ENCODE results near the gene ROR1. TPM values are rescaled to one million over a fixed set of nuclear protein-coding genes. Genes with fewer than 3 reads are reported as not detected.

The ROR1 gene
- total and polyA plus RNA-seq, 7 experiments from 2014 or later = 0.07 to 0.22 (median 0.16) TPM; not detected in 4

DNA sequence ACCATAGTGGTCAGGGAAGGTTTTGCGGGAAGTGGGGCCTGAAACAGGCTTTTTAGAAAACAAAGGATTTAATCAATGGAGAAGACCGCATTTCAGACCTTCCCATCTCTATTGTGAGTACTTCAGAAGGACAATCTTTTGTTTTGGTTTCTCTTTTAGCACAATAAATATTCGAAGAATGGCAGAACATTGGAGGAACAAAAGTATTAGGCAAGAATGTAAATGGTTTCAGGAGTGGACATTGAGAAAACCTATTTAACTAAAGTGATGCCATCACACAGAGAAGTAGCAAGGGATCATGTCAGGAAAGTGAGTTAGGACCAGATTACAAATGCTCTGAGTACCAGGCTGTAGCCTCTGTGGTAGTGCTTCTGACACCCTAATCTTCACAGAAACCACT, 402.8 kb downstream of the ROR1 start:
- H3K27me3 ChIP-seq (ENCODE audit: control insufficient read depth in 2 of 2, insufficient read depth in 2 of 2, low read length in 2 of 2) = no peaks in the 10 kb centered on the region
- H3K4me3 ChIP-seq (ENCODE audit: low read length) = no peak overlapping the region
- DNase-seq (no peak), ATAC-seq (no peak)
- no peaks in the 10 kb centered on the region for H3K36me3 ChIP-seq (ENCODE audit: control insufficient read depth in 2 of 3, insufficient read depth in 3 of 3, low read length in 3 of 3)
- Mint-ChIP-seq H3K9me3 (no peaks in the 10 kb centered on the region), H3K27me3 (peaks cover 6 to 25% (median 11%) of the 10 kb centered on the region in 5 donors), H3K36me3 (no peaks in the 10 kb centered on the region), H3K27ac (no peak overlapping the region), H3K4me1 (peaks cover 0 to 5% (median 0%) of the 10 kb centered on the region in 7 donors), H3K4me3 (no peak overlapping the region)
- intact Hi-C loops (cut with micrococcal nuclease) = no loop called here
- H3K4me1 ChIP-seq (ENCODE audit: control insufficient read depth in 2 of 2, insufficient read depth in 2 of 2, low read length in 2 of 2) = no peaks in the 10 kb centered on the region
- POLR2A ChIA-PET = no interaction called here
- H3K27ac ChIP-seq (ENCODE audit: low read depth, low read length) = no peak overlapping the region
- CTCF ChIA-PET = no interaction called here
- no peaks in the 10 kb centered on the region for H3K9me3 ChIP-seq (ENCODE audit: control insufficient read depth in 2 of 3, low read length in 3 of 3)

DNA sequence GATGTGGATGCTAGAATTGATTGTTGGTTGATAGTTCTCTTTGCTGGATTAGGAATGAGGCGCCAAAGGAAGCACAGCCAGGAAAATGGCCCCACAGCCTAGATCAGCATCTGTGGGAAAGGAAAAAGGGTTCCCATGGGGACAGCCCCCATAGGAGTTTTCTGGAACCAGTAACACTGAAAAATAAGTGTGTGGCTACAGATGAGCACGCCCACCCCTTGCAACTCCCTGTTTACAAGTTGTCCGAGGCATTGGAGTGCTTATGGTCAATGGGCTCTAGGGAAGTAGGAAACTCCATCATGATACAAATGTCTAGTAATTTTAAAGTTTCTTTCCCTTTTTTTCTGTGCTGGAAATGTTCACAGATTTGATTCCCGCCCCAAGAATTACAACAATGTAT, 405.8 kb downstream of the ROR1 start:
- Histone ChIP-seq H3K4me1 (ENCODE audit: control insufficient read depth in 2 of 2, insufficient read depth in 2 of 2, low read length in 2 of 2) (peaks cover 0 to 5% of the 10 kb centered on the region in 2 donors), H3K27ac (ENCODE audit: low read depth, low read length) (no peak overlapping the region), H3K36me3 (ENCODE audit: control insufficient read depth in 2 of 3, insufficient read depth in 3 of 3, low read length in 3 of 3) (no peaks in the 10 kb centered on the region), H3K9me3 (ENCODE audit: control insufficient read depth in 2 of 3, low read length in 3 of 3) (no peaks in the 10 kb centered on the region), H3K27me3 (ENCODE audit: control insufficient read depth in 2 of 2, insufficient read depth in 2 of 2, low read length in 2 of 2) (no peaks in the 10 kb centered on the region), H3K4me3 (ENCODE audit: low read length) (no peak overlapping the region)
- Mint-ChIP-seq H3K4me1 (peaks cover 0 to 11% (median 8%) of the 10 kb centered on the region in 7 donors), H3K36me3 (no peaks in the 10 kb centered on the region), H3K27me3 (peaks cover 7 to 17% (median 11%) of the 10 kb centered on the region in 5 donors), H3K27ac (no peak overlapping the region), H3K9me3 (no peaks in the 10 kb centered on the region), H3K4me3 (no peak overlapping the region)
- ChIA-PET CTCF (no interaction called here), POLR2A (no interaction called here)
- intact Hi-C loops (cut with micrococcal nuclease) = no loop called here
- DNase-seq (no peak), ATAC-seq (no peak)

DNA sequence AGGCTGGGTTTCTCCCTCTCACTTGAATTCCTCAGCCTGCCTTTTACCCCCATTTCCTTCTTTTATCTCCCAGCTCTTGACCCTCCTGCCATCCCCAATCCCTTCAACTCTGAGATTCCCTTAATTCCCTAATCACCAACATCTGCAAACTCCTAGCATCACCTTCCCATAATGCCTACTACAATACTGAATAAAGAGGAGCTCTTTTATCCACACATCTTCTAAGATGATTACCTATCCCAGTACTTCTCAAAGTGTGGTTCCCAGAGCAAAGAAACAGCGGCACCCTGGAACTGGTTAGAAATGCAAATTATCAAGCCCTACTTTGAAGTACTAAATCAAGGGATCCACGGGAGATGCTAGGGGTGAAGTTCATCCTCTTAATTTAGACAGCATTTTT, 408.4 kb downstream of the ROR1 start:
- Histone ChIP-seq H3K4me1 (ENCODE audit: control insufficient read depth in 2 of 2, insufficient read depth in 2 of 2, low read length in 2 of 2) (peaks cover 0 to 5% of the 10 kb centered on the region in 2 donors), H3K36me3 (ENCODE audit: control insufficient read depth in 2 of 3, insufficient read depth in 3 of 3, low read length in 3 of 3) (no peaks in the 10 kb centered on the region), H3K4me3 (ENCODE audit: low read length) (no peak overlapping the region), H3K27me3 (ENCODE audit: control insufficient read depth in 2 of 2, insufficient read depth in 2 of 2, low read length in 2 of 2) (no peaks in the 10 kb centered on the region), H3K27ac (ENCODE audit: low read depth, low read length) (no peak overlapping the region), H3K9me3 (ENCODE audit: control insufficient read depth in 2 of 3, low read length in 3 of 3) (no peaks in the 10 kb centered on the region)
- Mint-ChIP-seq H3K4me3 (no peak overlapping the region), H3K27me3 (peaks cover 6 to 17% (median 10%) of the 10 kb centered on the region in 5 donors), H3K9me3 (no peaks in the 10 kb centered on the region), H3K27ac (no peak overlapping the region), H3K36me3 (no peaks in the 10 kb centered on the region), H3K4me1 (peaks cover 0 to 11% (median 8%) of the 10 kb centered on the region in 7 donors)
- ChIA-PET CTCF (no interaction called here), POLR2A (interaction anchor here (0.6 kb wide), 1 partner anchor 420 kb away, joined by 5 read pairs; no protein-coding TSS in a partner anchor)
- ATAC-seq = no peak
- no peak for DNase-seq
- intact Hi-C loops (cut with micrococcal nuclease) = no loop called here

DNA sequence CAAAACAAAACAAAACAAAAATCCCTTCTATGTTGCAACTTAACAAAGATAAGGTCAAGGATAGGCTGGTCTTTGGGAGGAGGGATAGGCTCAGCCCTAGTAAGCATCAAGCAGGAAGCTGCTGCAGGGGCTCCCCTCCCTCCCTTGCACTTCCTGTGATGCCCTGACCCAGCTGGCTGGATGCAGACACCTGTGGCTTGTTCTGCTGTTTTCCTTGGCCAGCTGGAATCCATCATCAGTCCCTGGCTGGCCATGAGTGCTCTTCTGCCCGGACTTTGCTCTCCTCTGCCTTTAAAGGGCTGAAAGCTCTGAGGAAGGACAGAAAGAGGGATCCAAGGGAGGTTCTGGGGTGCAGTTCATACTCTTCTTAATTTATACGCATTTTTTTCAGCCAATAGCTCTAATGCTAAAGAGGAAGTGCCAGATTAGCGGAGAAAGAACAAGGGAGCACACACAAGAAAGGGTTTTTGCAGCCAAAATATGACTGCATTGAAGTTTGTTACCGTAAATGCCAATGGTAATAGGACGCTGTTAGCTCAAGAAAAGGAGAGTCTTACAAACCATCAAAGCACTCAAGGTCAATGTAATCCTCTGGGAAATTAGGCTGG, 409.7 kb downstream of the ROR1 start:
- Histone ChIP-seq H3K4me3 (ENCODE audit: low read length) (no peak overlapping the region), H3K27ac (ENCODE audit: low read depth, low read length) (no peak overlapping the region), H3K36me3 (ENCODE audit: control insufficient read depth in 2 of 3, insufficient read depth in 3 of 3, low read length in 3 of 3) (no peaks in the 10 kb centered on the region), H3K27me3 (ENCODE audit: control insufficient read depth in 2 of 2, insufficient read depth in 2 of 2, low read length in 2 of 2) (no peaks in the 10 kb centered on the region), H3K9me3 (ENCODE audit: control insufficient read depth in 2 of 3, low read length in 3 of 3) (no peaks in the 10 kb centered on the region), H3K4me1 (ENCODE audit: control insufficient read depth in 2 of 2, insufficient read depth in 2 of 2, low read length in 2 of 2) (peaks cover 0 to 5% of the 10 kb centered on the region in 2 donors)
- CTCF ChIA-PET = no interaction called here
- Mint-ChIP-seq H3K4me3 (peak overlapping the region in 5 of 10 donors; percentile 9 to 58 (median 48)), H3K36me3 (no peaks in the 10 kb centered on the region), H3K9me3 (no peaks in the 10 kb centered on the region), H3K27me3 (peaks cover 0 to 12% (median 7%) of the 10 kb centered on the region in 5 donors), H3K27ac (peak overlapping the region in 8 of 9 donors; percentile 3 to 73 (median 42)), H3K4me1 (peaks cover 0 to 11% (median 8%) of the 10 kb centered on the region in 7 donors)
- DNase-seq (peak in 3 of 9 donors; percentile 1 to 6 (median 2)), ATAC-seq (no peak)
- POLR2A ChIA-PET = no interaction called here
- intact Hi-C loops (cut with micrococcal nuclease) = no loop called here

DNA sequence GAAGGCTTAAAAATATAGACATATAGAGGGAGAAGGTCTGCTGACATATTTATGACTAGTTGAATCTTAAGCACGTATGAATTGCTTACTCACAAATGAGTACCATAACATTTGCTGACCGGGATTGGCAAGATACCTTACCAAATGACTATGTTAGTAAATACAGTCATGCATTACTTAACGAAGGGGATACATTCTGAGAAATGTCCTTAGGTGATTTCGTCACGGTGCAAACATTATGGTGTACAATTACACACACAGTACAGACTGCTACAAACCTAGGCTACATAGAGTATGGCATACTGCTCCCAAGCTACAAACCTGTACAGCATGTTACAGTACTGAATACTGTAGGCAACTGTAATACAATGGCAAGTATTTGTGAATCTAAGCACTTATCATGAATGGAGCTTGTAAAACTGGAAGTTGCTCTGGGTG, 410.2 kb downstream of the ROR1 start:
- Histone ChIP-seq H3K27ac (ENCODE audit: low read depth, low read length) (no peak overlapping the region), H3K27me3 (ENCODE audit: control insufficient read depth in 2 of 2, insufficient read depth in 2 of 2, low read length in 2 of 2) (no peaks in the 10 kb centered on the region), H3K36me3 (ENCODE audit: control insufficient read depth in 2 of 3, insufficient read depth in 3 of 3, low read length in 3 of 3) (no peaks in the 10 kb centered on the region), H3K4me1 (ENCODE audit: control insufficient read depth in 2 of 2, insufficient read depth in 2 of 2, low read length in 2 of 2) (peaks cover 0 to 5% of the 10 kb centered on the region in 2 donors), H3K9me3 (ENCODE audit: control insufficient read depth in 2 of 3, low read length in 3 of 3) (no peaks in the 10 kb centered on the region), H3K4me3 (ENCODE audit: low read length) (no peak overlapping the region)
- peak overlapping the region in 4 of 9 donors; percentile 18 to 51 (median 42) for H3K27ac Mint-ChIP-seq
- DNase-seq (no peak), ATAC-seq (no peak)
- no peaks in the 10 kb centered on the region for H3K9me3 Mint-ChIP-seq
- H3K4me3 Mint-ChIP-seq = peak overlapping the region in 4 of 10 donors; percentile 9 to 49 (median 46)
- CTCF ChIA-PET = no interaction called here
- peaks cover 0 to 11% (median 6%) of the 10 kb centered on the region in 5 donors for H3K27me3 Mint-ChIP-seq
- intact Hi-C loops (cut with micrococcal nuclease) = no loop called here
- POLR2A ChIA-PET = no interaction called here
- peaks cover 0 to 11% (median 8%) of the 10 kb centered on the region in 7 donors for H3K4me1 Mint-ChIP-seq
- H3K36me3 Mint-ChIP-seq = no peaks in the 10 kb centered on the region

DNA sequence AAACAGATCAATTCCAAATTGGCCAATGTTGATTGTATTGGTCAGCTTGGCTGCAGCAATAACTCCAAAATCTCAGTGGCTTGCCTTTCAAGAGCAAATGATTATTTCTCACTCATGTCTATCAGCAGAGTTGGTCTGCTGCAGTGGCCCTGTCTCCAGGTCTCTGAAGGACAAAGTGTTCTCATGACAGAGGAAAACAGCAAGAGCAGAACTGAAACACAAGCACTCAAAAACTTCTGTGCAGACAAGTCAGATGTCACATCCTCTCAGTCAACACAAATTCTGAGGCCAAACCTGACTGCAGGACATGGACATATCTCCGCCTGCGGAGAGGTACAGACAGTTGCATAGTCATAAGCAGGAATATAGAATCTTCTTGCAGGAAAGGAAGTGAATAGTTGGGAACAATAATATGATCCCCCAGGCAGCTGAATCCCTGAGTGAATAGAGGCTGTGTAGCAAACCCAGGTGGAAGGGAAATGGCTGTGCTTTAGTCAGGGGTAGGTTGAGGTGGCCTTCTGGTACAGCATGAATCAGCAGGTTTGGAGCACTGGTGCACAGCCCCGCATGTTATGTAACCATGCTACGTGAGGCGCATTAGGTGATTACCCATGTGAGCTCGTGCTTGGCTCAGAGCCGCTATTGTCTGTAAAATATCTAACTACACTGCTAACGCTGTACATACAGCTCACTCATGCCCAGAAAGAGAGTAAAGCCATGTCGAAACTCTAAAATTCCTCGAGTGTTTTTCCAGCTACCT, 412.5 kb downstream of the ROR1 start:
- H3K4me1 ChIP-seq (ENCODE audit: control insufficient read depth in 2 of 2, insufficient read depth in 2 of 2, low read length in 2 of 2) = peaks cover 0 to 5% of the 10 kb centered on the region in 2 donors
- ATAC-seq = no peak
- H3K36me3 ChIP-seq (ENCODE audit: control insufficient read depth in 2 of 3, insufficient read depth in 3 of 3, low read length in 3 of 3) = no peaks in the 10 kb centered on the region
- H3K4me3 ChIP-seq (ENCODE audit: low read length) = no peak overlapping the region
- peaks cover 0 to 6% (median 4%) of the 10 kb centered on the region in 5 donors for H3K27me3 Mint-ChIP-seq
- no peaks in the 10 kb centered on the region for H3K9me3 Mint-ChIP-seq
- peaks cover 0 to 11% (median 8%) of the 10 kb centered on the region in 7 donors for H3K4me1 Mint-ChIP-seq
- H3K4me3 Mint-ChIP-seq = no peak overlapping the region
- H3K9me3 ChIP-seq (ENCODE audit: control insufficient read depth in 2 of 3, low read length in 3 of 3) = no peaks in the 10 kb centered on the region
- intact Hi-C loops (cut with micrococcal nuclease) = no loop called here
- DNase-seq = no peak
- CTCF ChIA-PET = interaction anchor here (0.7 kb wide), 1 partner anchor 35 kb away, joined by 3 read pairs; no protein-coding TSS in a partner anchor
- no peaks in the 10 kb centered on the region for H3K27me3 ChIP-seq (ENCODE audit: control insufficient read depth in 2 of 2, insufficient read depth in 2 of 2, low read length in 2 of 2)
- no peak overlapping the region for H3K27ac Mint-ChIP-seq
- H3K36me3 Mint-ChIP-seq = no peaks in the 10 kb centered on the region
- POLR2A ChIA-PET = no interaction called here
- no peak overlapping the region for H3K27ac ChIP-seq (ENCODE audit: low read depth, low read length)
